ENCODE data around the gene DPH3. TPM values are rescaled to one million over a fixed set of nuclear protein-coding genes. Genes with fewer than 3 reads are reported as not detected.

The DPH3 gene
- total and polyA plus RNA-seq, 2 donors (not counting 3 experiments of a cell fraction or from before 2014, with no cell fraction given), result 7.7 to 28.7 TPM

DNA sequence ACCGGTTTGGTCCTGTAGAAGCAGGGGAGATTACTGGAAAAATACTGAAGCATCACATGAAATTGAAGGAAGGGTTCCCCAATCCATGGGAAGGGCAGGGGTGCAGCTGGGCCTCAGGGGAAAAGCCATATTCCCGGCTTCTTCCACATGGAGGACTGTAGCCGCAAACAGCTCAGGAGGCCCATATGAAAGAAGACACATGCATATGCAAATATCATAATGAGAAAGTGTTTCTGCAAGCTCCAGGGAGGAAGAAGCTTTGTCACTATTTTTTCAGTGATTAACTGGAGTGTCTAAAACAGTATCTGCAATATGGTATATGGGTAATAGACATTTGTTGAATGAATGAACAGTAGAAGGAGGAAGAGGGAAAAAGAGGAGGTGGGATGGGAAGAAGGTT lies 19.1 kb downstream of the DPH3 start:
- Histone ChIP-seq H3K79me2 (ENCODE audit: control insufficient read depth, insufficient read depth, low read length) (no peaks in the 10 kb centered on the region), H3K4me1 (ENCODE audit: control insufficient read depth, extremely low read depth, insufficient read depth, low read length) (peaks cover 11% of the 10 kb centered on the region), H3K27ac (ENCODE audit: insufficient read depth, low read depth, low read length) (no peak overlapping the region), H3K9ac (replicated peaks; ENCODE audit: extremely low read depth, insufficient read depth, low read length) (no peak overlapping the region), H3K4me3 (replicated peaks in 1 of 3; ENCODE audit: insufficient read depth in 1 of 3, low read depth in 1 of 3, low read length in 3 of 3) (no peak overlapping the region), H3K36me3 (ENCODE audit: control insufficient read depth in 2 of 2, extremely low read depth in 1 of 2, insufficient read depth in 2 of 2, low read length in 2 of 2) (no peaks in the 10 kb centered on the region), H2AFZ (ENCODE audit: low read depth, low read length) (no peak overlapping the region), H3K27me3 (ENCODE audit: control insufficient read depth in 2 of 2, insufficient read depth in 2 of 2, low read length in 2 of 2) (no peaks in the 10 kb centered on the region), H4K20me1 (replicated peaks; ENCODE audit: control insufficient read depth, extremely low read depth, insufficient read depth, low read length) (no peaks in the 10 kb centered on the region), H3K9me1 (replicated peaks; ENCODE audit: control insufficient read depth, extremely low read depth, insufficient read depth, low read length) (no peaks in the 10 kb centered on the region), H3K4me2 (ENCODE audit: insufficient read depth, low read length) (no peak overlapping the region), H3K9me3 (replicated peaks; ENCODE audit: control insufficient read depth, insufficient read depth, low read length) (no peaks in the 10 kb centered on the region)
- ChIA-PET CTCF (interaction anchor here (1.0 to 1.6 kb wide), 4 partner anchors 67 to 429 kb away, joined by 3 to 8 read pairs (median 4); no protein-coding TSS in a partner anchor), POLR2A (no interaction called here)
- no peak for FAIRE-seq
- no TSS peak for BruUV-seq (replicated peaks)
- intact Hi-C loops (cut with micrococcal nuclease) (no loop called here), dilution Hi-C loops (cut with MboI; ENCODE audit: extremely low pct_ligation_motif_present, low sequenced_read_pairs) (no loop called here)
- no peak for TF ChIP-seq POLR2AphosphoS5 (IDR thresholded peaks at IDR 0.05; ENCODE audit: insufficient read depth, low read depth, low read length)
- DNase-seq (ENCODE audit: low read depth, low spot score), result no peak

DNA sequence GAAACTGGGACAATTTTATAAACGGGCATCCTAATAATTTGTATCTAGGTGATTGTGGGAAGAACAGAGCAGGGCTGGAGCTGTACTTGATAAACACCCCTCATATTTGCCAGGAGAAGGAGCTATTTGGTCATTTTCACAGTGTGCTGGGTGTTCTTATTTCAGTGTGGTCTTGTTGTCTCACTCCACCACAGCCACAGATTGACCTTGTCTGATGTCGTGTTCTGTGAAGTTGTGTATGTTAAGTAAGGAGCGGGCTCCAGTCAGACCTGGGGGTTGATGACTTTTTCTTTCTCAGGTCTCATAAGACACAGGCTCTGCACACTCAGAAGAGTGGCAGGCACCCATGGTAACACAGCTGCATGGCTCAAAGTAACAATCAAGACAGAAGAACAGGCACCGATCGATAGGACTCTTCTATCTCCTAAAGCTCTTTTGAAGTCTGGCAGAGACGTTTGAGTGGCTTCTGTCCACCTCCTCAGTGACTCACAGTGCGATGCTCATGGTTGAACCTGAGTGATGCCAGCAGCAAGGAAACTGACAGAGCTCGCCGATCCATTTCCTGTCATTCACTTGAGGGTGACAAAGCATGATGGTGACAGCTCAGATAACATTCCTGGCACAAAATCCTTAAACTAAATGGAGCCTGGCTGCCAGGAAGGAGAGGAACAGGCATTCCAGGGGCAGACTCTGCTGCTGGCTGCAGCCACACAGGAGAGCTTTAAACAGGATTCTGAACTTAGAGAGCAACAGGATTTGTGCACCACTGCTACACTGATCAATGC lies 20.8 kb downstream of the DPH3 start:
- no peaks in the 10 kb centered on the region for H3K9me1 ChIP-seq (replicated peaks; ENCODE audit: control insufficient read depth, extremely low read depth, insufficient read depth, low read length)
- no peaks in the 10 kb centered on the region for H3K36me3 ChIP-seq (ENCODE audit: control insufficient read depth in 2 of 2, extremely low read depth in 1 of 2, insufficient read depth in 2 of 2, low read length in 2 of 2)
- H3K4me2 ChIP-seq (ENCODE audit: insufficient read depth, low read length), result peak overlapping the region; percentile 23
- no peaks in the 10 kb centered on the region for H3K79me2 ChIP-seq (ENCODE audit: control insufficient read depth, insufficient read depth, low read length)
- no peak overlapping the region for H3K9ac ChIP-seq (replicated peaks; ENCODE audit: extremely low read depth, insufficient read depth, low read length)
- ChIA-PET POLR2A (no interaction called here), CTCF (interaction anchor here (1.0 to 4.2 kb wide), 8 partner anchors 53 to 430 kb away, joined by 3 to 30 read pairs (median 5); no protein-coding TSS in a partner anchor)
- peak; percentile 9 for DNase-seq (ENCODE audit: low read depth, low spot score)
- H2AFZ ChIP-seq (ENCODE audit: low read depth, low read length), result peak overlapping the region; percentile 2
- peak; percentile 93 for FAIRE-seq
- no peaks in the 10 kb centered on the region for H3K27me3 ChIP-seq (ENCODE audit: control insufficient read depth in 2 of 2, insufficient read depth in 2 of 2, low read length in 2 of 2)
- H4K20me1 ChIP-seq (replicated peaks; ENCODE audit: control insufficient read depth, extremely low read depth, insufficient read depth, low read length), result no peaks in the 10 kb centered on the region
- dilution Hi-C loops (cut with MboI; ENCODE audit: extremely low pct_ligation_motif_present, low sequenced_read_pairs) (no loop called here), intact Hi-C loops (cut with micrococcal nuclease) (no loop called here)
- no peak overlapping the region for H3K27ac ChIP-seq (ENCODE audit: insufficient read depth, low read depth, low read length)
- peaks cover 11% of the 10 kb centered on the region for H3K4me1 ChIP-seq (ENCODE audit: control insufficient read depth, extremely low read depth, insufficient read depth, low read length)
- H3K9me3 ChIP-seq (replicated peaks; ENCODE audit: control insufficient read depth, insufficient read depth, low read length), result no peaks in the 10 kb centered on the region
- TF ChIP-seq, protein P1, sequence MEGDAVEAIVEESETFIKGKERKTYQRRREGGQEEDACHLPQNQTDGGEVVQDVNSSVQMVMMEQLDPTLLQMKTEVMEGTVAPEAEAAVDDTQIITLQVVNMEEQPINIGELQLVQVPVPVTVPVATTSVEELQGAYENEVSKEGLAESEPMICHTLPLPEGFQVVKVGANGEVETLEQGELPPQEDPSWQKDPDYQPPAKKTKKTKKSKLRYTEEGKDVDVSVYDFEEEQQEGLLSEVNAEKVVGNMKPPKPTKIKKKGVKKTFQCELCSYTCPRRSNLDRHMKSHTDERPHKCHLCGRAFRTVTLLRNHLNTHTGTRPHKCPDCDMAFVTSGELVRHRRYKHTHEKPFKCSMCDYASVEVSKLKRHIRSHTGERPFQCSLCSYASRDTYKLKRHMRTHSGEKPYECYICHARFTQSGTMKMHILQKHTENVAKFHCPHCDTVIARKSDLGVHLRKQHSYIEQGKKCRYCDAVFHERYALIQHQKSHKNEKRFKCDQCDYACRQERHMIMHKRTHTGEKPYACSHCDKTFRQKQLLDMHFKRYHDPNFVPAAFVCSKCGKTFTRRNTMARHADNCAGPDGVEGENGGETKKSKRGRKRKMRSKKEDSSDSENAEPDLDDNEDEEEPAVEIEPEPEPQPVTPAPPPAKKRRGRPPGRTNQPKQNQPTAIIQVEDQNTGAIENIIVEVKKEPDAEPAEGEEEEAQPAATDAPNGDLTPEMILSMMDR (IDR thresholded peaks at IDR 0.05; ENCODE audit: extremely low read depth in 1 of 2, insufficient read depth in 1 of 2, low read depth in 1 of 2, low read length in 2 of 2), result no peak
- no peak for TF ChIP-seq EZH2 (IDR thresholded peaks at IDR 0.05; ENCODE audit: borderline replicate concordance, low read depth, low read length, severe bottlenecking)
- TF ChIP-seq FOS (IDR thresholded peaks at IDR 0.05; ENCODE audit: borderline replicate concordance, insufficient read depth, low read length), result peak; percentile 64
- TF ChIP-seq, protein P2, sequence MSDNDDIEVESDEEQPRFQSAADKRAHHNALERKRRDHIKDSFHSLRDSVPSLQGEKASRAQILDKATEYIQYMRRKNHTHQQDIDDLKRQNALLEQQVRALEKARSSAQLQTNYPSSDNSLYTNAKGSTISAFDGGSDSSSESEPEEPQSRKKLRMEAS (IDR thresholded peaks at IDR 0.05; ENCODE audit: insufficient read depth, insufficient read length), result no peak
- TF ChIP-seq POLR2AphosphoS5 (IDR thresholded peaks at IDR 0.05; ENCODE audit: insufficient read depth, low read depth, low read length), result peak; percentile 25
- TF ChIP-seq GATA2 (IDR thresholded peaks at IDR 0.05; ENCODE audit: insufficient read depth, insufficient read length, low read depth, low read length), result peak; percentile 51
- no peak for TF ChIP-seq MYC (IDR thresholded peaks at IDR 0.05; ENCODE audit: low read depth, low read length)
- TF ChIP-seq JUN (IDR thresholded peaks at IDR 0.05; ENCODE audit: borderline replicate concordance, insufficient read depth, insufficient read length, low read depth), result no peak
- TF ChIP-seq POLR2A (IDR thresholded peaks at IDR 0.05; ENCODE audit: low read depth, low read length), result no peak
- no peak overlapping the region for H3K4me3 ChIP-seq (replicated peaks in 1 of 3; ENCODE audit: insufficient read depth in 1 of 3, low read depth in 1 of 3, low read length in 3 of 3)
- BruUV-seq (replicated peaks), result no TSS peak
